ENCODE results near the gene ADAMTS2. TPM values are rescaled to one million over a fixed set of nuclear protein-coding genes. Genes with fewer than 3 reads are reported as not detected.

Gene ADAMTS2
- total RNA-seq, 1 experiment from 2014 or later = not detected

DNA sequence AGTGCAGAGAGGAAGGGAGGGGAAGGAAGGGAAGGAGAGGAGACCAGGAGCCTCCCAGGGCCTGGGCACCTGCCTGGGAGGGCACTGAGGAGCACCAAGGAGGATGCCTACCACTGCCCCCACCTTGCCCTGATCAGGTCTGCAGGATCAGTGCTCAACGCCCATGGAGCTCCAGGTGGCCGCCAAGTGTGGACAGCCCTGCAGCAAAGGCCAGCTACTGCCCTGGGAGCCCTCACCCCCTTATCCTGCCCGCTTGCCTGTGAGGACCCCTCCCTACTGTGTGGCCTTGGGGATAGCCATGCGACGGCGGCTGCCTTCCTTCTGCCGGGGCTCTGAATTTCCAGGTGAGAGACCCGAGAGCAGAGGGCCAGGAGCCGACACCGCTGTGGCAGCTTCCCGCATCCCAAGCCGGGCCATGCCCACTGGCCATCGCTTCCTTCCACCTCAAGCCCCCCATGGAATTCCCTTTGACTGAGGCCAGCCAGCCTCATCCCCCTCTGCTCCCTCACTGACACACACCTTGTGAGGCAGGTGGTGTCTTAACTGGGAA lies 12.4 kb downstream of the ADAMTS2 start:
- H3K27ac ChIP-seq (ENCODE audit: low read length) = no peak overlapping the region
- no peaks in the 10 kb centered on the region for H3K9me3 ChIP-seq (ENCODE audit: low read length)
- H3K27me3 ChIP-seq (ENCODE audit: low read length) = peaks cover 51% of the 10 kb centered on the region
- DNase-seq (no peak), ATAC-seq (no peak)
- CTCF ChIA-PET = no interaction called here
- no peaks in the 10 kb centered on the region for H3K36me3 ChIP-seq (ENCODE audit: low read depth, low read length)
- H3K79me2 ChIP-seq (ENCODE audit: low read length) = no peaks in the 10 kb centered on the region
- no peak overlapping the region for H3K9ac ChIP-seq (ENCODE audit: low read length)
- intact Hi-C loops (cut with micrococcal nuclease) = no loop called here
- no peak overlapping the region for H3K4me2 ChIP-seq (ENCODE audit: low read length)
- no peaks in the 10 kb centered on the region for H3K4me1 ChIP-seq (ENCODE audit: insufficient read depth, low read length)
- H3K9me2 ChIP-seq (replicated peaks; ENCODE audit: low read length) = no peaks in the 10 kb centered on the region
- no peak overlapping the region for H2AFZ ChIP-seq (ENCODE audit: low read length)
- TF ChIP-seq, protein P1, sequence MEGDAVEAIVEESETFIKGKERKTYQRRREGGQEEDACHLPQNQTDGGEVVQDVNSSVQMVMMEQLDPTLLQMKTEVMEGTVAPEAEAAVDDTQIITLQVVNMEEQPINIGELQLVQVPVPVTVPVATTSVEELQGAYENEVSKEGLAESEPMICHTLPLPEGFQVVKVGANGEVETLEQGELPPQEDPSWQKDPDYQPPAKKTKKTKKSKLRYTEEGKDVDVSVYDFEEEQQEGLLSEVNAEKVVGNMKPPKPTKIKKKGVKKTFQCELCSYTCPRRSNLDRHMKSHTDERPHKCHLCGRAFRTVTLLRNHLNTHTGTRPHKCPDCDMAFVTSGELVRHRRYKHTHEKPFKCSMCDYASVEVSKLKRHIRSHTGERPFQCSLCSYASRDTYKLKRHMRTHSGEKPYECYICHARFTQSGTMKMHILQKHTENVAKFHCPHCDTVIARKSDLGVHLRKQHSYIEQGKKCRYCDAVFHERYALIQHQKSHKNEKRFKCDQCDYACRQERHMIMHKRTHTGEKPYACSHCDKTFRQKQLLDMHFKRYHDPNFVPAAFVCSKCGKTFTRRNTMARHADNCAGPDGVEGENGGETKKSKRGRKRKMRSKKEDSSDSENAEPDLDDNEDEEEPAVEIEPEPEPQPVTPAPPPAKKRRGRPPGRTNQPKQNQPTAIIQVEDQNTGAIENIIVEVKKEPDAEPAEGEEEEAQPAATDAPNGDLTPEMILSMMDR (conservative IDR thresholded peaks at IDR 0.05; ENCODE audit: low read depth, low read length) = no peak
- no peak for TF ChIP-seq EZH2 (IDR thresholded peaks at IDR 0.05; ENCODE audit: low read length, unreplicated experiment)
- no peak for TF ChIP-seq EZH2phosphoT487 (IDR thresholded peaks at IDR 0.05; ENCODE audit: borderline replicate concordance, low read length)
- no peaks in the 10 kb centered on the region for H4K20me1 ChIP-seq (ENCODE audit: low read length)
- no TSS peak for BruUV-seq (replicated peaks)
- POLR2A ChIA-PET (ENCODE audit: unreplicated experiment) = no interaction called here
- no peaks in the 10 kb centered on the region for H3F3A ChIP-seq (ENCODE audit: low read length, unreplicated experiment)
- no peak overlapping the region for H3K4me3 ChIP-seq (ENCODE audit: low read length)

DNA sequence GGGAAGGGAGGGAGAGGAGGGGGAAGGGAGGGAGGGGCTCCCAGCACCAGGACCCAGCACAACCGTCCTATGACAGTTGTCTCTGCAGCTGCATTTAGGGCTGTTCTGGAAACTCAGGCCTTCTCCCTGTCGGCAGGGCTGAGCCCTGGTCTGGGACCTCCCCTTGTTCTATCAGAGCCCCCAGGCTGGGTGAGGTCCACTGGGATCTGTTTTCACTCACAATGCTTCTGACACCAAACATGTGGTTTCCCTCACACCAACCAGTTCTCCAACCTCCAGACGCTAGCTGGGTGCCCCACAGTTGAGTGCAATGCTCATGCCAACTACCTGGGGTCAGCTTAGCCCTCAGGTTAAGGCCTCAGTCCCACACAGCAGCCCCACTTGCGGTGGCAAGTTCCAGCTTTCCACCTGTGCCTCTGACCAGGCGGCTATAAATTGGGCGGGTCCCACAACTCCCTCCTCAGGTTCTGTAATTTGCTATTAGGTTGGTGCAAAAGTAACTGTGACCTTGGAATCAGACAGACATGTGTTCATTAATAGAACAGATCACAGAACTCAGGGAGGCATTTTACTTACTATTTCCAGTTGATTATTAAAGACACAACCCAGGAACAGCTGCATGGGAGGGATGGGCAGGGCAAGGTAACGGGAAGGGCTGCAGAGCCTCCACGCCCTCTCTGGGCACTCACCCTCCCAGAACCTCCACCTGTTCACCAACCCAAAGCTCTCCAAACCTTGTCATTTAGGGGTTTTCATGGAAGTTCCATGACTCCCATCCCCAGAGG lies 13.5 kb downstream of the ADAMTS2 start:
- H3K79me2 ChIP-seq (ENCODE audit: low read length) = no peaks in the 10 kb centered on the region
- no peaks in the 10 kb centered on the region for H3F3A ChIP-seq (ENCODE audit: low read length, unreplicated experiment)
- H2AFZ ChIP-seq (ENCODE audit: low read length) = no peak overlapping the region
- no peaks in the 10 kb centered on the region for H3K9me2 ChIP-seq (replicated peaks; ENCODE audit: low read length)
- ChIA-PET CTCF (no interaction called here), POLR2A (ENCODE audit: unreplicated experiment) (no interaction called here)
- no peak overlapping the region for H3K9ac ChIP-seq (ENCODE audit: low read length)
- H3K27me3 ChIP-seq (ENCODE audit: low read length) = peaks cover 61% of the 10 kb centered on the region
- H3K36me3 ChIP-seq (ENCODE audit: low read depth, low read length) = no peaks in the 10 kb centered on the region
- no peak overlapping the region for H3K27ac ChIP-seq (ENCODE audit: low read length)
- BruUV-seq (replicated peaks) = no TSS peak
- DNase-seq (no peak), ATAC-seq (no peak)
- intact Hi-C loops (cut with micrococcal nuclease) = no loop called here
- no peaks in the 10 kb centered on the region for H4K20me1 ChIP-seq (ENCODE audit: low read length)
- H3K4me3 ChIP-seq (ENCODE audit: low read length) = no peak overlapping the region
- H3K9me3 ChIP-seq (ENCODE audit: low read length) = no peaks in the 10 kb centered on the region
- no peaks in the 10 kb centered on the region for H3K4me1 ChIP-seq (ENCODE audit: insufficient read depth, low read length)
- H3K4me2 ChIP-seq (ENCODE audit: low read length) = no peak overlapping the region
- no peak for TF ChIP-seq EZH2 (IDR thresholded peaks at IDR 0.05; ENCODE audit: low read length, unreplicated experiment)
- TF ChIP-seq EZH2phosphoT487 (IDR thresholded peaks at IDR 0.05; ENCODE audit: borderline replicate concordance, low read length) = no peak
- TF ChIP-seq, protein P1 (conservative IDR thresholded peaks at IDR 0.05; ENCODE audit: low read depth, low read length) = no peak
